ENCODE results near the gene ST7.
"Not testable (repeated sequence)": the region's sequence is repeated elsewhere in the genome, so short reads cannot be mapped to it uniquely, and the experiment has no call there.

ST7 gene

GRCh38 chr7:116957874-116958273 is 4.6 kb downstream of the ST7 start:
- TF ChIP-seq CTCF (IDR thresholded peaks at IDR 0.05; ENCODE audit: borderline replicate concordance, insufficient read depth, low read depth, low read length) = no peak
- H3K4me3 ChIP-seq (ENCODE audit: low read depth, low read length) = no peak overlapping the region

- H3K4me3 ChIP-seq (ENCODE audit: low read depth, low read length) = not testable (repeated sequence)
Observed at GRCh38 chr7:116961966-116962673, 8.8 kb downstream of the ST7 start.

GRCh38 chr7:116963234-116963633 is 9.9 kb downstream of the ST7 start:
- no peak for TF ChIP-seq CTCF (IDR thresholded peaks at IDR 0.05; ENCODE audit: borderline replicate concordance, insufficient read depth, low read depth, low read length)

GRCh38 chr7:116966601-116967000 is 13.3 kb downstream of the ST7 start:
- TF ChIP-seq CTCF (IDR thresholded peaks at IDR 0.05; ENCODE audit: borderline replicate concordance, insufficient read depth, low read depth, low read length) = no peak

More at GRCh38 chr7:116963234-116963633, 9.9 kb downstream of the ST7 start:
- H3K4me3 ChIP-seq (ENCODE audit: low read depth, low read length) = no peak overlapping the region

GRCh38 chr7:116967254-116967922 is 14.1 kb downstream of the ST7 start:
- no peak for TF ChIP-seq CTCF (IDR thresholded peaks at IDR 0.05; ENCODE audit: borderline replicate concordance, insufficient read depth, low read depth, low read length)
- no peak overlapping the region for H3K4me3 ChIP-seq (ENCODE audit: low read depth, low read length)

More at GRCh38 chr7:116966601-116967000, 13.3 kb downstream of the ST7 start:
- H3K4me3 ChIP-seq (ENCODE audit: low read depth, low read length) = no peak overlapping the region

- no peak for TF ChIP-seq CTCF (IDR thresholded peaks at IDR 0.05; ENCODE audit: borderline replicate concordance, insufficient read depth, low read depth, low read length)
- no peak overlapping the region for H3K4me3 ChIP-seq (ENCODE audit: low read depth, low read length)
Observed at GRCh38 chr7:116967983-116968382, 14.7 kb downstream of the ST7 start.

- no peak overlapping the region for H3K4me3 ChIP-seq (ENCODE audit: low read depth, low read length)
- no peak for TF ChIP-seq CTCF (IDR thresholded peaks at IDR 0.05; ENCODE audit: borderline replicate concordance, insufficient read depth, low read depth, low read length)
Observed at GRCh38 chr7:116968631-116969030, 15.3 kb downstream of the ST7 start.
